Activated naive CD4-positive, alpha-beta T cell treated with anti-CD3 and anti-CD28 coated beads, Interleukin-2, amount 10 ng/mL, durations not matched to agents 7 days and 5 days (primary cell): ENCODE data around the gene CNNM4.

ENCODE experiments used
- CTCF ChIA-PET: fragments of 350-600 bp; sonication (Branson Sonifier 250); formaldehyde crosslinking; loops from one replicate; lab custom pipeline; 2021; ENCODE audit warnings: antibody characterized with exemption; lab: Charles Lee
- DNase-seq: peaks from one replicate; pipeline ENCODE4 v3.0.0-alpha.2; 2020
- H3K27ac Mint-ChIP-seq: one replicate; pipeline ENCODE4 v1.8.0; 2021; ENCODE audit warnings: mild to moderate bottlenecking, moderate library complexity, mixed read lengths
- H3K27me3 Mint-ChIP-seq: one replicate; pipeline ENCODE4 v1.8.0; 2021; ENCODE audit warnings: mild to moderate bottlenecking, mixed read lengths
- H3K36me3 Mint-ChIP-seq: one replicate; pipeline ENCODE4 v1.8.0; 2021; ENCODE audit warnings: mixed read lengths
- H3K4me1 Mint-ChIP-seq: one replicate; pipeline ENCODE4 v1.8.0; 2021; ENCODE audit warnings: mixed read lengths
- H3K4me3 Mint-ChIP-seq: one replicate; pipeline ENCODE4 v1.8.0; 2021; ENCODE audit warnings: mild to moderate bottlenecking, moderate library complexity, mixed read lengths
- H3K9me3 Mint-ChIP-seq: one replicate; pipeline ENCODE4 v1.8.0; 2021; ENCODE audit warnings: mixed read lengths

Gene CNNM4

DNA sequence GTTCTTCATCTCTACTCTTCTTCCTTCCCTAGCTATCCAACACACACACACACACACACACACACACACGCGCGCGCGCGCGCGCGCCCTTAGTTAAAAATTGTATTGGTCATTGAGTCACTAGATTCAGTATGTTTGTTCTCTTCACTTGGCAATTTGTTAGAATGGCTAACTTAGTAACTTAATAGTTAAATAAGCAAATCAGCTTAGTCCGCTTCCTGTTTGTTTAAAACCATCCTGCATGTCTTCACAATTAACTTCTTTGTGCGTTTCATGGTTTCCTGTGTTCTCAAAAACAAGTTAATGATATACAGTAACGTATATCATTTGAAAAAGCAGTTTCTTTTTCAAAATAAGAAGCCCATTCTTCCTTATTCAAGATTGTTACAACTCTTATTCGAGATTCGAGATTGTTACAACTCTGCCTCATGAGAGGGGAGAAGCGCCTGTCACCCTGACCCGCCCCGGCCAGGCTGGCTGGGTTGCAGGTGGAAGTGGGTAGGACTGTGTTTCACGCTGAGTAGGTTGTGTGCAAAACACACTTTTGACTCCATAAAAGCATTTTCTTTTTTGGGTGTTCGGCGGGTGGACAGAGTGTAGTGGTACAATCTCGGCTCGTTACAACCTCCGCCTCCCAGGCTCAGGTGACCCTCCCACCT is 45.9 kb downstream of the CNNM4 start:
- Mint-ChIP-seq H3K4me3 (peak overlapping the region; percentile 21), H3K4me1 (peaks cover 20% of the 10 kb centered on the region), H3K36me3 (peaks cover 10% of the 10 kb centered on the region), H3K27me3 (no peaks in the 10 kb centered on the region), H3K9me3 (no peaks in the 10 kb centered on the region), H3K27ac (peak overlapping the region; percentile 93)
- CTCF ChIA-PET, result interaction anchor here (2.2 kb wide), 1 partner anchor 10 kb away, joined by 10 read pairs; the partner anchor contains the start of gene CNNM3
- DNase-seq, result peak; percentile 62

GRCh38 chr2:96807127-96807471 is 46.4 kb downstream of the CNNM4 start:
- Mint-ChIP-seq H3K4me3 (no peak overlapping the region), H3K27me3 (no peaks in the 10 kb centered on the region), H3K9me3 (no peaks in the 10 kb centered on the region), H3K27ac (peak overlapping the region; percentile 93), H3K36me3 (peaks cover 10% of the 10 kb centered on the region), H3K4me1 (peaks cover 20% of the 10 kb centered on the region)
- DNase-seq, result no peak
- CTCF ChIA-PET, result interaction anchor here (2.2 kb wide), 1 partner anchor 10 kb away, joined by 10 read pairs; the partner anchor contains the start of gene CNNM3

DNA sequence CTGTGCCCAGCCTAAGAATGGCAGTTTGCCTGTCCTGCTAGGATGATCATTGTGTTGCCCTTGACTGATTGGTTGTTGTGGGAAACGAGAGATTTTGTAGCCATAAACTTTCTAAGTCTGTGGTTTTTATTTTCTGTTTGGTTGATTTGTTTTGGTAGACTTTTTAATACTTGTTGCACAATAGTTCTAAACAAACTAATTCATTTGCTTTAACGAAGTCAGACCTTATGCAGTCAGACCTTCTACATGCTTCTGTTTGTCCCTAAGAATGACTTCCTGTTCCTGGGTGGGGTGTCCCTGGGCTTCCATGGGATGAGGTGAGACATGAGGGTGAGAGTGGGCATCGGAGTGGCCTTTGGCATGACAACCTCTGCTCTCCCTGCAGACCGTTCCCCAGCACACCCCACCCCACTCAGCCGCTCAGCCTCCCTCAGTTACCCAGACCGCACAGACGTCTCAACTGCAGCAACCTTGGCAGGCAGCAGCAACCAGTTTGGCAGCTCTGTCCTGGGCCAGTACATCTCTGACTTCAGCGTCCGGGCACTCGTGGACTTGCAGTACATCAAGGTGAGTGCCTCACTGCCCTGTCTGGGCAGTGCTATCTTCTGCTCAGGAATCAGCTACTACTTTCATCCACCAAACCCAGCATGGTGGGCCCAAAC is 47.6 kb downstream of the CNNM4 start:
- H3K27ac Mint-ChIP-seq, result peak overlapping the region; percentile 63
- CTCF ChIA-PET, result interaction anchor here (2.2 kb wide), 1 partner anchor 8 kb away, joined by 10 read pairs; the partner anchor contains the start of gene CNNM3
- H3K4me3 Mint-ChIP-seq, result no peak overlapping the region
- H3K4me1 Mint-ChIP-seq, result peaks cover 20% of the 10 kb centered on the region
- no peaks in the 10 kb centered on the region for H3K27me3 Mint-ChIP-seq
- no peaks in the 10 kb centered on the region for H3K9me3 Mint-ChIP-seq
- DNase-seq, result no peak
- peaks cover 10% of the 10 kb centered on the region for H3K36me3 Mint-ChIP-seq

- Mint-ChIP-seq H3K4me1 (peaks cover 20% of the 10 kb centered on the region), H3K9me3 (no peaks in the 10 kb centered on the region), H3K27me3 (no peaks in the 10 kb centered on the region), H3K36me3 (peaks cover 10% of the 10 kb centered on the region), H3K4me3 (no peak overlapping the region), H3K27ac (peak overlapping the region; percentile 16)
- CTCF ChIA-PET, result no interaction called here
- no peak for DNase-seq
Measured at GRCh38 chr2:96809216-96809882, 48.6 kb downstream of the CNNM4 start.

DNA sequence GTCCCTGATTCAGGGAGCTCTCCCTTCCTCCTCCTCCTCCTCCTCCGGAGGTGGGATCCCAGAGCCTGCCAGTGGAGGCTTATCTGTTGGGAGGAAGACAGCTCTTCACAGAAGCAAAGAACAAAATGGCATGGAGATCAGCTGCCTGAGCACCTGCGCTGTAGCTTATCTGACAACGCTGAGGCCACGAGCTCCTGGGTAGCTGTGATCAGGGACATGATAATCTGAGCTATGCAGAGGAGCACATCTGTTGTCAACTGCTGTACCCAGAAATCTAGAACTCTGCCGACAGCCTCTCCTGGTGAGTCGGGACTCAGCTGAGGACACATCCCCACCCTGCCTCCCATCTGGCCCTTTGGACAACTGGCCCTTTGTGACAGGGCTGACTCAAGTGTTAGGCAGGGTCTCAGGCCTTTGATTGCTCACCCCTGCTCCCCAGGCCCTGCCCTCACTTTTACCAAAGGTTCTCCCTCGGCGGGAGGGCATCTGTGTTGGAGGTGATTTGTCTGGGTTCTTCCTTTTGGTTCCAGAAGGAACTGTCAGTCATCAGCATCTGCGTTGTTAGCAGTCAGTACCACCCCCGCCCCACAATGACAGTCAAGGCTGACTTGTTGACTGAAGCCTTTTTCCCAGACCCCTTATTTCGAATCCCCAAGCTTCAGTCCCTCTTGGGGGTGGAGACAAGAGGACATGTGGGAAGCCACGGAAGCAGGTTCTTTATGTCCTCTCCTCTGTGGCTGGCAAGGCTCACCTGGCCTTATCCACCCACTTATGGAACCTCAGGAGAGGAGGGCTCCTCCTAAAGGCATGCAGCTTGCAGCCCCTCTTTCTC is 49.5 kb downstream of the CNNM4 start:
- Mint-ChIP-seq H3K4me1 (peaks cover 22% of the 10 kb centered on the region), H3K27ac (no peak overlapping the region), H3K27me3 (no peaks in the 10 kb centered on the region), H3K4me3 (no peak overlapping the region), H3K36me3 (peaks cover 10% of the 10 kb centered on the region), H3K9me3 (no peaks in the 10 kb centered on the region)
- CTCF ChIA-PET, result no interaction called here
- DNase-seq, result no peak

DNA sequence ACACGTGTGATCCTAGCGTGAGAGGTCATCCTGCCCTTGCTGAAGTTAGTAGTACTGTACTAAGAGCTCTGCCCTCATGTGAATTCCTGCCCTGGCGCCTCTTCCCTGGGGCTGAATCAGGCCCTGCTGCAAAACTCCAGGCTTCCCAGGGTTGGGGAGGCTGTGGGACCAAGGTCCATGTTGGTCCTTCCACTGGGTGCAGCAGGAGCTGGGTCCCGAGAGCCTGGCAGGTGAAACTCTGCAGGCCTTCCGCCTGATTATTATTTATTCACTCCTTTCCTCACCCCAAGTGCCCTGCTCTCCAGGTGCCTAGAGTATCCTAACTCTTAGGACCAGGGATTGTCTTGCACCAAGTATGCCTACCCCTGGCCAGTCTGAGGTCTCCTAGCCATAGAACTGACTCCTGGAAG is 50.1 kb downstream of the CNNM4 start:
- H3K9me3 Mint-ChIP-seq, result no peaks in the 10 kb centered on the region
- no peak for DNase-seq
- H3K4me3 Mint-ChIP-seq, result no peak overlapping the region
- peaks cover 10% of the 10 kb centered on the region for H3K36me3 Mint-ChIP-seq
- H3K27me3 Mint-ChIP-seq, result no peaks in the 10 kb centered on the region
- CTCF ChIA-PET, result no interaction called here
- no peak overlapping the region for H3K27ac Mint-ChIP-seq
- peaks cover 26% of the 10 kb centered on the region for H3K4me1 Mint-ChIP-seq

- Mint-ChIP-seq H3K4me1 (peaks cover 17% of the 10 kb centered on the region), H3K27ac (no peak overlapping the region), H3K4me3 (no peak overlapping the region), H3K9me3 (no peaks in the 10 kb centered on the region), H3K36me3 (peaks cover 6% of the 10 kb centered on the region), H3K27me3 (no peaks in the 10 kb centered on the region)
- CTCF ChIA-PET, result no interaction called here
- no peak for DNase-seq
Measured at GRCh38 chr2:96811917-96812316, 51.2 kb downstream of the CNNM4 start.

GRCh38 chr2:96813656-96814055 is 53.0 kb downstream of the CNNM4 start:
- Mint-ChIP-seq H3K9me3 (no peaks in the 10 kb centered on the region), H3K4me1 (peaks cover 25% of the 10 kb centered on the region), H3K27ac (no peak overlapping the region), H3K36me3 (peaks cover 17% of the 10 kb centered on the region), H3K27me3 (no peaks in the 10 kb centered on the region), H3K4me3 (no peak overlapping the region)
- DNase-seq, result no peak
- CTCF ChIA-PET, result interaction anchor here (0.8 kb wide), 1 partner anchor 44 kb away, joined by 3 read pairs; the partner anchor contains the start of gene ANKRD39

- Mint-ChIP-seq H3K27ac (peak overlapping the region; percentile 67), H3K9me3 (no peaks in the 10 kb centered on the region), H3K27me3 (no peaks in the 10 kb centered on the region), H3K36me3 (peaks cover 29% of the 10 kb centered on the region), H3K4me1 (peaks cover 43% of the 10 kb centered on the region), H3K4me3 (peak overlapping the region; percentile 86)
- CTCF ChIA-PET, result interaction anchor here (1.0 to 2.0 kb wide), 3 partner anchors 8 to 136 kb away, joined by 3 to 10 read pairs (median 3); no protein-coding TSS in a partner anchor
- DNase-seq, result no peak
Measured at GRCh38 chr2:96815326-96816126, 54.8 kb downstream of the CNNM4 start.

- CTCF ChIA-PET, result interaction anchor here (0.7 to 2.0 kb wide), 7 partner anchors 9 to 223 kb away, joined by 3 to 10 read pairs (median 3); partner anchors contain the start of gene ANKRD39
- H3K36me3 Mint-ChIP-seq, result peaks cover 31% of the 10 kb centered on the region
- DNase-seq, result peak; percentile 98
- no peaks in the 10 kb centered on the region for H3K9me3 Mint-ChIP-seq
- peak within 1 kb of the TSS; percentile 86 for H3K4me3 Mint-ChIP-seq
- peaks cover 51% of the 10 kb centered on the region for H3K4me1 Mint-ChIP-seq
- H3K27me3 Mint-ChIP-seq, result no peaks in the 10 kb centered on the region
- peak within 1 kb of the TSS; percentile 87 for H3K27ac Mint-ChIP-seq
Measured at GRCh38 chr2:96816127-96816835, 55.6 kb downstream of the CNNM4 start, which contains the start of gene CNNM3. CNNM3 (plus strand) TSS chr2:96816268; CDS start chr2:96816278, 10 bp downstream.

GRCh38 chr2:96816836-96817702 is 56.4 kb downstream of the CNNM4 start:
- H3K4me1 Mint-ChIP-seq, result peaks cover 56% of the 10 kb centered on the region
- no peaks in the 10 kb centered on the region for H3K9me3 Mint-ChIP-seq
- peak overlapping the region; percentile 85 for H3K4me3 Mint-ChIP-seq
- peaks cover 34% of the 10 kb centered on the region for H3K36me3 Mint-ChIP-seq
- no peaks in the 10 kb centered on the region for H3K27me3 Mint-ChIP-seq
- peak; percentile 28 for DNase-seq
- H3K27ac Mint-ChIP-seq, result peak overlapping the region; percentile 79
- CTCF ChIA-PET, result interaction anchor here (0.7 to 2.1 kb wide), 8 partner anchors 10 to 224 kb away, joined by 3 to 10 read pairs (median 4); partner anchors contain the start of gene ANKRD39

DNA sequence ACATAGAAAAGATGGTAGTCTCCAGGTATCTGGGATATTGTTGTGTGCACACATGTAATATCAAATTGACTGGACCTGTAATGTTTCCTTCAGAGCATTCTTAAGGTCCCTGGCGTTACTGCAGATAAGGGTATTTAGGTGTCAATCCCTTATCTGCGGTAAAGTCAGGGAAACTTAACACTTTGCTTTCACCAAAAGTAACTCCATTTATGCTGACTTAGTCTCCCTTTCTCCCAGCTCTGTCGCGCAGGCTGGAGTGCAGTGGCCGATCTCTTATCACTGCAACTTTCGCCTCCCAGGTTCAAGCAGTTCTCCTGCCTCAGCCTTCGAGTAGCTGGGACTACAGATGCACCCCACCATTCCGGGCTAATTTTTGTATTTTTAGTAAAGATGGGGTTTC is 57.2 kb downstream of the CNNM4 start:
- peaks cover 58% of the 10 kb centered on the region for H3K4me1 Mint-ChIP-seq

More for the DNA sequence above, 57.2 kb downstream of the CNNM4 start:
- Mint-ChIP-seq H3K9me3 (no peaks in the 10 kb centered on the region), H3K27me3 (no peaks in the 10 kb centered on the region), H3K4me3 (peak overlapping the region; percentile 85), H3K36me3 (peaks cover 37% of the 10 kb centered on the region), H3K27ac (peak overlapping the region; percentile 77)
- CTCF ChIA-PET, result interaction anchor here (2.0 to 2.1 kb wide), 2 partner anchors 11 to 40 kb away, joined by 6 to 10 read pairs; partner anchors contain the start of gene ANKRD39
- DNase-seq, result no peak
